HG03066 (cell line): ENCODE measurements around the gene THOC7.

ENCODE experiments used
- ATAC-seq: cut with Tn5 transposase; IDR thresholded peaks from one replicate; pipeline ENCODE4 v1.9.1; 2021; ENCODE audit warnings: low read depth; ENCODE audit not compliant: unreplicated experiment

Gene THOC7

GRCh38 chr3:63863150-63864007 lies at the start of gene THOC7, which contains the start of gene ATXN7:
Gene THOC7, minus strand, starts transcription at chr3:63863805. Its CDS starts 15 bp downstream, at chr3:63863790.
Gene ATXN7, plus strand, starts transcription at chr3:63863867. Its CDS starts 48,732 bp downstream, at chr3:63912599.
- ATAC-seq = peak; percentile 63

- peak; percentile 13 for ATAC-seq
Observed at GRCh38 chr3:63912768-63913588, 49.4 kb upstream of the THOC7 start.

- peak; percentile 73 for ATAC-seq
Observed at GRCh38 chr3:63911873-63912767, 48.5 kb upstream of the THOC7 start, which contains the start of gene SCAANT1. Gene SCAANT1, minus strand, starts transcription at chr3:63912383.

- peak; percentile 22 for ATAC-seq
Observed at GRCh38 chr3:63911509-63911872, 47.9 kb upstream of the THOC7 start.

- ATAC-seq = no peak
Observed at GRCh38 chr3:63910891-63911290, 47.3 kb upstream of the THOC7 start.

- no peak for ATAC-seq
Observed at GRCh38 chr3:63910001-63910400, 46.4 kb upstream of the THOC7 start.

- ATAC-seq = no peak
Observed at GRCh38 chr3:63909431-63909830, 45.8 kb upstream of the THOC7 start.

GRCh38 chr3:63908776-63909175 lies 45.2 kb upstream of the THOC7 start:
- no peak for ATAC-seq

GRCh38 chr3:63908081-63908736 lies 44.6 kb upstream of the THOC7 start:
- no peak for ATAC-seq

GRCh38 chr3:63905731-63906620 lies 42.4 kb upstream of the THOC7 start:
- ATAC-seq = no peak

GRCh38 chr3:63900459-63900858 lies 36.9 kb upstream of the THOC7 start:
- ATAC-seq = no peak

- no peak for ATAC-seq
Observed at GRCh38 chr3:63900010-63900409, 36.4 kb upstream of the THOC7 start.

GRCh38 chr3:63896332-63897030 lies 32.9 kb upstream of the THOC7 start:
- peak; percentile 71 for ATAC-seq

GRCh38 chr3:63895422-63896189 lies 32.0 kb upstream of the THOC7 start:
- no peak for ATAC-seq

- no peak for ATAC-seq
Observed at GRCh38 chr3:63892773-63893352, 29.3 kb upstream of the THOC7 start.

- no peak for ATAC-seq
Observed at GRCh38 chr3:63891518-63891917, 27.9 kb upstream of the THOC7 start.

- ATAC-seq = no peak
Observed at GRCh38 chr3:63886858-63887257, 23.3 kb upstream of the THOC7 start.
